ENCODE measurements around the gene ADGRD1.

Gene ADGRD1

DNA sequence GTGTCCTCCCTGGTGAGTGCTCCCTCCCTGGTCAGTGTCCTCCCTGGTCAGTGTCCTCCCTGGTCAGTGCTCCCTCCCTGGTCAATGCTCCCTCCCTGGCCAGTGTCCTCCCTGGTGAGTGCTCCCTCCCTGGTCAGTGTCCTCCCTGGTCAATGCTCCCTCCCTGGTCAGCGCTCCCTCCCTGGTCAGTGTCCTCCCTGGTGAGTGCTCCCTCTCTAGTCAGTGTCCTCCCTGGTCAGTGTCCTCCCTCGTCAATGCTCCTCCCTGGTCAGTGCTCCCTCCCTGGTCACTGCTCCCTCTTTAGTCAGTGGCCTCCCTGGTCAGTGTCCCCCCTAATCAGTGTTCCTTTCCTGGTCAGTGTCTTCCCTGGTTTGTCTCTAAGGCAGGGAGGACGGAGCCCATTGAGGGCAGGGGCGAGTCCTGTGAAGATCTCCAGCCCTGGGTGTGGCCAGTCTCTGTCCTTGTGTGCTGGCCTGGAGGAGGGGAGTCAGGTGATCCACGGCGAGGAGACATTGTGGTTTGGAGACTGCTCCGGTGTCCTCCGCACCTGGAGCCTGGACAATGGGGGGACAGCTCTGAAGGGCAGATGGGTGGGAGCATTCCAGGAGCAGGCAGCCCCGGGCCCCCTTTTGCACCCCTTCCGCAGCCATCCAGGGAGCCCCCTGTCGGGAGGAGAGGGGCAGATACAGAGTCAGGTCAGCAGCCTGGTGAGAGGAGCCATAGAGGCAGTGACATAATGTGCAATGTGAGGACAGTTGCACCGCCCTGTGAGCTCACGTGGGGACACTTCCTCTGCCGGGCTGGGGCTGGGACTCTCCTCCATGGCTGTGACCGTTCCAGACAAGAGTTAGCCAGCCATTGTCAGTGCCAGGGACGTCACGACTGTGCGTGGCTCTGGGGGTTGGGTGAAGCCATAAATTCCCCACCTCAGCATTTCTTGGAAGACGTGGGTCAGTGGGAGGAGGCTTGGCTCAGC lies 93.4 kb downstream of the ADGRD1 start:
- no peak for DNase-seq

DNA sequence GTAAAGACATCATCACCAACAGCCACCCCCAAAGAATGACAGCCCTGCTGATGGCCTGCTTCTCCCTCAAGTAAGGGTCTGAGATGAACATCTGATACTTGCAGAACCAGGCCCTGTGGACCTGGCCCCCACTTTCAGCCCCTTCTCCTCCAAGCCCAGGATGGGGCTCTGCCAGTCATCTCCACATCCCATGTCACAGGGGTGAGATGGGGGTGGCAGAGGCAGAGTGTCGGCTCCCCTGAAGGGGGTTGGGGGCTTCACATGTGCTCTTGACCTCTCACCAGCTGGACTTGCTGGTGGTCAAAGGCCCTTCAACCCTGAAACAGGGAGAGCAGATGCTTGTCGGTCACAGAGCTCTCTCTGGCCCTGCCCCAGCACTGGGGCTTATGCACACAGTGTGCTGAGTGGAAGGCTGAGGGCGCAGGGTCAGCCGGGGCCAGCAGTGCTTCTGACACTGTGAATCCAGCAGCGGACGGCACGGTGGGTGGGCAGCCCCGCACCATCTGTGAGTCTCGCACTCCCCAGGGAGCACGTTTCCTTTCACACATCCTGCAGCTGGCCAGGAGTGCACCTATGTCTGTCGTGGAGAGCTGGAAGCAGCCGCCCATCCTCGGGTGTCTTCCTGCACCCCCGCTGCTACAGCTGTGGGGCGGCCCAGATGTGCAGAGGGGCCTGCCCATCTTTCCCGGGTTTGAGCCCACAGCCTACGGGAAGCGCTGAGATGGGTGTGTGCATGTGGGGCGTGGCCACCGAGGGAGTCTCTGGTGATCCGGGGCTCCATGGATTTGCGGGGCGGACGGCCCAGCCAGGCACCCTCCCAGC lies 94.3 kb downstream of the ADGRD1 start:
- no peak for DNase-seq

DNA sequence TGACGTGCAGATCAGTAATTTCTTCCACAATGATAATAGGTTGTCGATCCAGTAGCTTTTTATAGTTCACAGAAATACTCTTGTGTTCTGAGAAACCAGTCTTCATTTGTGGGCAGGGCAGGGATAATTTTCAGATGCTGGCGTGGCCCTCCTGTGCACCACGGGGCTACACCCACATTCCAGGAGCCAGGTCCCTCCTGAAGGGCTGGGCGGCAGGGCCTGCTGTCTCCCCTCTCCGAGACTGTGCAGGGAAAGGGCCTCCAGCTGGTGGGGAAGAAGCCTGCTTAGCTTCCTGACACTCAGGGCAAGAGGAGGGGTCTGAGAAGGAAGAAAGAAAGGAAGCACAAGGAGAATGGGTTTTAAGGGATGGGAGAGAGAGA lies 94.9 kb downstream of the ADGRD1 start:
- DNase-seq: no peak

DNA sequence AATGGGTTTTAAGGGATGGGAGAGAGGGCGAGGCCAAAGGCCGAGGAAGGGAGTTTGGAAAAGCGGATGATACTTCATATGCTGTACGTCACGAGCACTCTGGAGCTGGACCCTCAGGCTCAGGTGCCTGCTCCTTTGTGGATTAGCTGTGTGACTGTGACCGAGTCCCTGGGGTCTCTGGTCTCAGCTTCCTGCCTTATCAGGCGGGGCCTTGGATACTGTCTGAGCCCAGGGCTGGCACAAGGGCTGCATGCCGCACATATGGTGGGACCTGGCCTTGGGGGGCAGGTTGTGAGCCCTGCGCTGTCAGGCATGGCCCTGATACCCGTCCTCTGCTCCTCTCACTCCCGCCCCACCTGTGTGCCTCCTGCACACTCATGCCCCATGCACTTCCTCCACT lies 95.3 kb downstream of the ADGRD1 start:
- DNase-seq: no peak

DNA sequence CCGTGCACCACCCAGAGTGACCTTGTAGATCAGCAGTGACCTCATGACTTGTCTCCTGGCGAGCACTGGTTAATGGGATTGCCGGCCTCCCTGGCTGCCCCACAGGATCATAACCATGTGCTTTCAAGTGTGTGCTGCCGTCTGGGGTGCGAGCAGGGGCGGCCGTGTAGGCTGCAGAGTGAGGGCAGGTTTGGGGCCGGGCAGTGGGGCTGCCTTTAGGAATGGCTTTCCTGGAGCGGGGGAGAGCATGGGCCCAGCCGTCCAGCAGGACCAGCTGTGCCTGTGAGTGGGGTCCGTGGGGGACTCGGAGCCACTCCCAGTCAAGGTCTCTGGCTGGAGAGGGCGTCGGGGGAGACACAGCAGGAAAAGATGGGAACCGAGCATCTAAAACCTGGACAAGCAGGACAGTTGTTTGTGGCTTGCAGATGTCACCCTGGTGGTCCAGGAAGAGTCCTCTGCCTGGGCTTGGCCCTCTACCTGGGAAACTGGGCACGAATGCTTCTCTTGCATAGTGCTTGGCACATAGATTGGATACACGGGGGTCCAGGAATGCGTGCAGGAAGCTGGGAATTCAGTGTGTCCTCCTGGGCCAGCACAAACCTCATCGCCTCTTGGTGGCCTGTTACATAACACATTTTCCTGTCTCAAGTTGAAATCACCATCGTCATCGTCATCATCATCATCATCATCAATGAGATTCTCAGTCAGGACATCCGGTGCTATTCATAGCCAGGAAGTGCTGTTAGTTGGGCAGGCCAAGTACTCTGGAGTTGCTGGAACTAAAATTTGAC lies 96.0 kb downstream of the ADGRD1 start:
- no peak for DNase-seq

DNA sequence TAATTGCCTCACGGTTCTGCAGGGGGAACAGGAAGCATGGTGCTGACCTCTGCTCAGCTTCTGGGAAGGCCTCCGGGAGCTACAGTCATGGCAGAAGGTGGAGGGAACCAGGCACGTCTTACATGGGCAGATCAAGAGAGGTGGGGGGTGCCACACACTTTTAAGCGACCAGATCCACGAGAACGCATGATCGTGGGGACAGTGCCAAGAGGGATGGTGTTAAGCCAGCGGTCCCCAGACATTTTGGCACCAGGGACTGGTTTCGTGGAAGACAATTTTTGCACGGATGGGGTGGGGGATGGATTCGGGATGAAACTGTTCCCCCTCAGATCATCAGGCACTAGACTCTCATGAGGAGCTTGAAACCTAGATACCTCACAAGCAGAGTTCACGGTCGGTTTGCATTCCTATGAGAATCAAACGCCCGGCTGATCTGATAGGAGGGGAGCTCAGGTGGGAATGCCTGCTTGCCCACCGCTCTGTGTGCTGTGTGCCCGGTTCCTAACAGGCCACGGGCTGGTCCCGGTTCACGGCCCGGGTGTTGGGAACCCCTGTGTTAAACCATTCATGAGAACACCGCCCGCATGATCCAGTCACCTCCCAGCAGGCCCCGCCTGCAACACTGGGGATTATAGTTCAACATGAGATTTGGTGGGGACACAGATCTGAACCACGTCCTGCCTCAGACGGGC lies 96.9 kb downstream of the ADGRD1 start:
- no peak for DNase-seq

DNA sequence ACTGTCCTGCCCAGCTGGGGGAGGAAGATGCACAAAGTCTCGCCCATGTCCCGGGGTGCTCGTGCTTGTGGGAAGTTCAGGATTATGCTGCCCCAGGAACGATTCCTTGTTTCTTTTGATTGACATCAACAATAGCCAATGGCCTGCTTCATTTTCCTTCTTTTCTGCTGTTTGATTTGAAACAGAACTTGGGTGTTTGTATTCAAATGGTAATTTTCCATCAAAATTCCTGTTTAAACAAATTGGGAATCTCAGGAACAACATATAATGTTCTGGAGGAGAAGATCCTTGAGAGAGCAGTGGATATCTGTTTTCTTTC lies 97.4 kb downstream of the ADGRD1 start:
- DNase-seq: no peak

DNA sequence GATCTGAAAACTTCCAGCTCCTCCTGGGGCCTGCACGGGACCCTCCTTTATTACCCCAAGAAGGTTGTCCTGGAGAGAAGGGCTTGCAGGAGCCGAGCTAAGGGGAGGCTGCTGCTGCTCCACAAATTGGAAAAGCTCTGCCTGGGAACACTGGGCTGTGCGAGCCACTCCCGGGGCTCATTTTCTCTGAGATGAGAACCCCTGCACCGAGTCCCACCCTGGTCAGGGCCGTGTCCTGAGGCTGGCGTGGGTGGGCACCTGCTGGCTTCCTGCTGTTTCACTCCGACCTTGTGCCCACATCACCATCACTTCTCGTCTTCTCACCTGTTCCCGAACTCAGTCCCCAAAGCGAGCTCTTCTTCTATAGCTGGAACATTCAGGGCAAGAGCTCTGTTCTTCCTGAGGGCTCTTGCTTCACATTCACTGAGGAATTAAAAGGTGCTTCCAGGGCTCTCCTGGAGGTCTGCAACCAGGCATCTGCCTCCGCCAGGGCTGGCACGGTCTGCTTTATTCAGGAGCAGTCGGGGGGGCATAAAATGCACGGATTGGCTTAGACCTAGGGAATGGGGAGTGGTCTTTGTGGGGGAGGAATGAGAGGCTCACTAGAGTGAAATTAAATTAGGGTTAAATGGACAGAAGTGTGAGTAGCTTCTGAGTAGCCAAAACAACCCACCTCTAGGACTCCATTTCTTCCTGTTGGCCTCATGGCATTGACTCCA lies 98.5 kb downstream of the ADGRD1 start:
- no peak for DNase-seq

DNA sequence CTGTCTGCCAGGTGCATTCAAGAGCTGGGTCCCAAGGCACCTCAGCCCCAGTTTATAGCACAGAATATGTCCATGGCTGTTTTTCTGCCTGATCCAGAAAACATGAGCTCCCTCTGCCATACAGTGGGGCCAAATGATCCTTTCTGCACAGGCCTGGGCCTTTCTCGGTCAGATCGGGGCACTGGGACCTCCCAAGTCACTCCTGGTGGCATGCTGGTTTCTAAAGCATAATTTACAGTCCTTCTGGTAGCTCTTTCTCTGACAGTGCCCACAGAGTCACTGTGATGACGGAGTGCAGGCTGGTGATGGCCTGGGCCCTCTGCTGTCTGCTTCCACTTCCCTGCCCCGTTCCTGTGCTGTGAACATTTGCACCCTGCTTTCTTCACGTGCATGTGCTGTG lies 99.2 kb downstream of the ADGRD1 start:
- no peak for DNase-seq

DNA sequence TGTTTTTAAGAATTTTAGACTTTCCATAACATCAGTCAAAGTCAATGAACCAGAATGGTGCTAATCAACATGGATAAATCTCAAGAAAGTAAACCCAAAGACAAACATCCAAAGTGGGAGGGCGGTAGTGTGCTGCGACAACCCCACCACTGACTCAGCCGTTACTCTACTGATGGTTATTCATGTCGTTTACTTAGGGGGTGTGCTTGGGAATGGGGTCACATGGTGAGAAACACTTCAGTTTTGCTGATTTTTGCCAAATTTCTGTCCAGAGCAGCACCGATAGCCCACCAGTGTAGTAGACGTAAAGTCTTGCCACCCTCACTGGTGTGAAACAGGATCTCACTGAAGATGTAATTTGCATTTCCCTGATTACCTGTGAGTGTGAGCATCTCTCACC lies 99.9 kb downstream of the ADGRD1 start:
- DNase-seq: no peak

DNA sequence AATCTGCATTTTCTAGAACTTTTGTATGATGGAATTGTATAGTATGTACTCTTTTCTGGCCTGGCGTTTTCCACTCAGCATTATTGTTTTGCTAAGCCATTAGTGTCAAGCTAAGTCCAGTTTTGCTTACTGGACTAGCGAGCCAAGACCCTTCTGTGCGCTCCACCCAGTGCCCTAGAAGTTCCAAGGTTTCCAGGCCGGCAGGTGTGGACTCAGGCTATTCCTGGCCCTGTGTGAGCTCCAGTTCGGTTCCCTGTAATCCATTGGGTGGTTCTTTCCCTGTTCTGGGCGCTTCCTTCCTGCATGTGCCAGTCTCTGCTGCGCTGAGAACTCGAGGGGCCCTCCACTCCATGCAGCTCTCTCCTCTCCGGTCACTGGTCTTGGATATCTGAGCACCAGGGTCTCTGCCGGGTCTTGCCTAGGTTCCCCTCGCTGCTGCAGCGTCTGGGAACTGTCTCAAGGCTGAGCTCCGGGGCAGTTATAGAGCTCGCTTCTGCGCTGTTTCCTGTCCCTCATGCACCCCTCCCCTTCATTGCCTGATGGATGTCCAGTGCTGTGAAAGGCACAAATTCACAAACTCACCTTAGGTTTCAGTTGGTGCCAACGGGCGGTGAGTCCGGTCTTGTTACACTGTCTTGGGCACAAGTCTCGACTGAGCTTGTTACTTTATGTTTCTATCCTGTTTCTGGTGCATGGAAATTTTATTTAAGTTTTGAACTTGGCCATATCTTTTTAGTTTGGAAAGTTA lies 100.8 kb downstream of the ADGRD1 start:
- no peak for DNase-seq

DNA sequence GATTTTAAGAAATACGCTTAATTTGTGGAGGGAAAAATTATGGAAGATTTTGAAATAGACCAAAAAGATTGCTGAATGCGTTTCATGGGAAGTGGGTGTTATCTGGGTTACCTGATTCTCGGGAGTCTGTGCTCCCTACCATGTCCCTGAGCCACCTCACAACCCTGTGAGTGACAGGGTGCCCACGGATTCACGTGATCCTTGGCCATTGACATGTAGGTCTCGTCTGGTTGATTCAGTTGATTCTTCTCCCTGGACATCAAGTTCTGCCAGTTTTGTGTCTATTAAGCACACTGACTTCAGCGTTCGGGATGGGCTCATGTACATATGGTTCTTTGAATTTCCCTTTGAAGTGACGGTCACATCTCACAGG lies 101.4 kb downstream of the ADGRD1 start:
- no peak for DNase-seq

DNA sequence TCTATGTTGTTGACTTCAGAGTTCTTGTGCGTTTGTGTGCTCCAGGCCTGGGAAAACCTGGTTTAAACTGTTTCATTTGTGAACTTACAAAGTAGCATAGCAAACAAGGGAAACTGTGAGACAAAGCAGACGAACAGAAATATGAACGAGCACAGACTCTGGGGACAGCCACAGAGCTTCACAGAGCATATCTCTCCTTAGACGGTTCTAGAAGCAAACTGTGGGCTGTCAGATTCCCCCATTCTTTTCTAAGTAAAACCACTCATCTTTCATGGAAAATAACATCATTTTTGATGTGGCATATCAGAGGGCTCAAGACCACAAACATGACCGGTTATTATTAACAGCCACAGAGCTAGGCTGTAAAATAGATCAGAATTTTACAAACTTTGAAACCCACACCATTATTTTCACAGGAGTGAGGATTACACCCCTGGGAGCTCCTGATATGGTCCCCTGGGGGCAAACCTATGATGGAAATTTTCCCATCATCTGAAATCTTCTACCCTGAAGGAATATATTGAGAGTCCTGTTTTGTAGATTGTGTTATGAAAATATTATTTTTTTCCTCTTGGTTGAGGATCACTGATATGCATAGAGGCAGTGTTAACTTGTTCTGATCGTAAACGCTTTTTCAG lies 102.0 kb downstream of the ADGRD1 start:
- DNase-seq: no peak

DNA sequence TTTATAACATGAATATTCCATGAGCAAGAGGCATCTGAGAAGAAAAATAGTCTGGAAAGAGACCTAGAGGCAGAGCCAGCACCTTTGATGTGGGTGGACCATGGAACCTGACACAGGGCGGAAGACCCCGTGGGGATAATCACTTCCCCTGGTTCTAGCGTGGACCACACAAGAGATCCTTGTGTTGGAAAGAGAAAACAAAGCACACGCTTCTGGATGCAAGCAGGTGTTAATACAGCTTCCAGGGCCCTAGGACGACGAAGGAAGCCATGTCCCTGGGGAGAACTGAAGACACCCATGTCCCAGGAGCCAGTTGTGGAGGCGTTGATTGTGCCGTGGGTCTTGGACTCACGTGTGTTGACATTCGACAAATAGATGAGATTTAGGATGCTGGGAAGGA lies 102.9 kb downstream of the ADGRD1 start:
- no peak for DNase-seq

DNA sequence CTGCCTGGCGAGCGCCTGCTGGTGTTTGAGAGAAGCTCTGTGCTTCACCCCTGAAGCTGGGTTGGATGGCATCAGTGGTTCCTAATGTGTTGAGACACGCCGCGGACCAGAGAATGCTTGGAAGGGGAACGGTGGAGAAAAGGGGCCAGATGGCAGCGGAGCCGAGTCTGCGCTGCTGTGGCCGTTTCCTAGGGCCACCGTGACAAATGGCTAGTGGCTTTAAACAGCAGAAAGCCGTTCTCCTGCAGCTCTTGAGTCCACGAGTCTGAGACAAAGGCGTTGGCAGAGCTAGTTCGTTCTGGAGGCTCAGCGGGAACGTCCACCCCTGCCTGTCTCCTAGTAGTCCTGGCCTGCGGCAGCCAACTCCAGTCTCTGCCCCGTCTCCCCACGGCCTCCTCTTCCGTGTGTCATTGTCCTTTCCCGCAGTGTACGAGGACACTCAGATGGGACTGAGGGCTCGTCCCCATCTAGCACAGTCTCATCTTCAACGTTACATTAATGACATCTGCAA lies 103.6 kb downstream of the ADGRD1 start:
- no peak for DNase-seq

DNA sequence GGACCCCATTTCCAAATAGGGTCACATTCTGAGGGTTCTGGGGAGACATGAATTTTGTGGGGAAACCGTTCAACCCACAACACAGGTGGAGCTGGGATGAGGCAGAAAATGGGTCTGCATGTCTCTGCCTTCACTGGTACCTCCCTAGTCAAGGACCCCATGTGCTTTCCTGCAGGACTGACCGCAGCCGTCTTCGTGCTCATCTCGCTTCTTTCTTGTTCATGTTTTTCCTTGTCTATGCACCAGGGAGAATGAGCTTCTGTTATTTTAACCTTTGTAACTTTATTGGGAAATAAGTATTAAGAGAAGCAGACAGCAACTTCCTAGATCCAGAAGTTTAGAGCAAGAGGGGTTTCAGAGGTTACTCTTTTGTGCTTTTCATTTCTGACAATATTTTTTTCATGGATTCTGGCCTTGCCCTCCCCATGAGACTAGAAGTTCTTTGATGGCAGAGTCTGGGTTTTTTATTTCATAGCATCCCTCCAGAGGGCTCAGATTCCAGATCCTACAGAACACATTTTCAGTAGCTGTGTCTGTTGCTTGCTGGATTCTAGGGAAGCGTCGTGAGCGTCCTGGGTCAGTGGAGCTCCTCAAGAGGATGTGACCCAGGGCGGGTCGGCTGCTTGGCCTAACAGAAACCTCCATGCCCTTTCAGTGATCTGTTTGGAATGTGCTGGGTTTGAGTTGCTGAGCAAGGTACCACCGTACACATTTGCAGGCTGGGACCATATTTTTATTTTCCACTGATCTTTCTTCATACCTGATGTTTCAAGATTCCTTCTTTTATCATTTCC lies 104.2 kb downstream of the ADGRD1 start:
- DNase-seq: no peak

DNA sequence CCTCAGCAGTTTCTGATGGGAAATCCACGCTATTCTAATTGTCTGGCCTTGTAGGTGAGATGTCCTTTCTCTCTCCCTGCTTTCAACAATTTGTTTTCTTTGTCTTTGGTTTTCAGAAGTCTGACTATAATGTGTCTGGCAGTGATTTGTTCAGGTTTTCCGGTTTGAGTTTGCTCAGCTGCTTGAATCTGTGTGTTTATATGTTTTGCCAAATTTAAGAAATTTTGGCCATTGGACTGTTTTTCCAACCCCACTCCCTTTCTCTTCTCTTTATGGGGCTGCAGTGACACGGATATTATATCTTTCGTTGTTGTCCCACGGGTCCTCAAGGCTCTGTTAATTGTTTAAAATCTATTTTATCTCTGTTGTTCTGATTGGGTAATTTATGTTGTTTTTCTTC lies 105.0 kb downstream of the ADGRD1 start:
- no peak for DNase-seq

DNA sequence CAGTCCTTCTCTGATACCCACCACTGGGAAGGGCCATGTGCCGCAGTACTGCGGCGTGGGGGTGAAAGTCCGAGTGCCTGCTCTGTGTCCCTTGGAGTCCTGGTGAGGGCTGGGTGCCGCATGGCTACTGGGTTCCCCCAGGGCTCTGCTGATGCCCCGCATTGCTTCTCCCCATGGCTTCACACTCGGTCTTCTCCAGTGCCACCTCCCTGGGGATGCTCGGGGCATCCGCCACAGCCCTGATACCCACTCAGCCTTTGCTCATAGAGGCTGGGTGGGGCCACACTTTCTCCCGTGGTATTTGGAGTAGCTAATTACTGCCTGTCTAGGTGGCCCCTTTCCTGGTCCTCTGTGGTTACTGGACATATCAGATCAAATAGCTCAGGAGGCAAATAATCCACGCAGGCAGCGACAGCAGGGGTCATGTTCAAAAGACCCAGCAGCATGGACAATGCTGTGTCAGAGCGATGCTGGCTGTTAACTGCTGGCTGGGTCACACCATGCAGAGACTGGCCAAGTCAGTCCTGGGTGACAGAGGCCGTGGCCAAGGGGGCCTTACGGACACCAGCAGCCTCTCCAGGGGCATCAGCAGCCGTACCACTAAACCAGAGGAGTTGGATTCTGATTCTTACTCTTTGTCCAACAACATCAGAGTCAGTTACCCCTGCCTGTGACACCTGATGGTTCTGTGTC lies 106.5 kb downstream of the ADGRD1 start:
- no peak for DNase-seq

Measured in stimulated activated CD4-positive, alpha-beta T cell treated with anti-CD3 and anti-CD28 coated beads, Interleukin-2, amount 100 ng/mL, for 48 hours (primary cell).